ENCODE data around the gene KPNA4.

KPNA4 gene

GRCh38 chr3:160449636-160450598, 115.5 kb downstream of the KPNA4 start, which contains the start of gene TRIM59:
TRIM59 (minus strand) TSS chr3:160449786; CDS start chr3:160439183, 10,603 bp downstream.
- DNase-seq (ENCODE audit: low spot score): peak; percentile 98

- DNase-seq (ENCODE audit: low spot score): peak; percentile 13
These were observed 116.3 kb downstream of the KPNA4 start for GRCh38 chr3:160448845-160449635.

- no peak for DNase-seq (ENCODE audit: low spot score)
These were observed 117.8 kb downstream of the KPNA4 start for GRCh38 chr3:160447544-160447943.

- DNase-seq (ENCODE audit: low spot score): no peak
These were observed 118.8 kb downstream of the KPNA4 start for GRCh38 chr3:160446522-160447056.

- DNase-seq (ENCODE audit: low spot score): no peak
These were observed 119.5 kb downstream of the KPNA4 start for GRCh38 chr3:160445854-160446253.

Measured in AG08396 (cell line).